Ammon's horn (tissue), 1 donor: Measurements from ENCODE around the gene BORCS6.
"Not testable (repeated sequence)": the region's sequence is repeated elsewhere in the genome, so short reads cannot be mapped to it uniquely, and the experiment has no call there.

Experiments
- DNase-seq: peaks from one replicate; pipeline ENCODE4 v3.0.0-alpha.2; 2016; ENCODE audit warnings: low spot score

Gene BORCS6

GRCh38 chr17:8189711-8190477 lies at the start of gene BORCS6:
TSS of gene BORCS6 (minus strand) at chr17:8190180. CDS start at chr17:8190140, 40 bp downstream.
- DNase-seq, result peak; percentile 100

- no peak for DNase-seq
Observed at GRCh38 chr17:8237886-8238285, 47.9 kb upstream of the BORCS6 start.

GRCh38 chr17:8237175-8237574 lies 47.2 kb upstream of the BORCS6 start:
- DNase-seq, result no peak

GRCh38 chr17:8235676-8236075 lies 45.7 kb upstream of the BORCS6 start:
- no peak for DNase-seq

GRCh38 chr17:8234361-8235270 lies 44.6 kb upstream of the BORCS6 start:
- no peak for DNase-seq

GRCh38 chr17:8231701-8232100 lies 41.7 kb upstream of the BORCS6 start:
- DNase-seq, result no peak

- DNase-seq, result no peak
Observed at GRCh38 chr17:8227238-8227581, 37.2 kb upstream of the BORCS6 start.

- DNase-seq, result peak; percentile 87
Observed at GRCh38 chr17:8226536-8227237, 36.7 kb upstream of the BORCS6 start.

- peak; percentile 52 for DNase-seq
Observed at GRCh38 chr17:8225813-8226535, 36.0 kb upstream of the BORCS6 start.

- DNase-seq, result no peak
Observed at GRCh38 chr17:8224891-8225812, 35.2 kb upstream of the BORCS6 start.

GRCh38 chr17:8223356-8224126 lies 33.6 kb upstream of the BORCS6 start:
- DNase-seq, result peak; percentile 74

- peak; percentile 94 for DNase-seq
Observed at GRCh38 chr17:8222630-8223355, 32.8 kb upstream of the BORCS6 start.

GRCh38 chr17:8222380-8222629 lies 32.3 kb upstream of the BORCS6 start:
- no peak for DNase-seq

- peak; percentile 94 for DNase-seq
Observed at GRCh38 chr17:8221663-8222379, 31.8 kb upstream of the BORCS6 start.

- DNase-seq, result peak; percentile 92
Observed at GRCh38 chr17:8220783-8221662, 31.0 kb upstream of the BORCS6 start.

- not testable (repeated sequence) for DNase-seq
Observed at GRCh38 chr17:8214000-8214399, 24.0 kb upstream of the BORCS6 start.

- no peak for DNase-seq
Observed at GRCh38 chr17:8212312-8213180, 22.6 kb upstream of the BORCS6 start.
